Left lobe of liver (tissue), 2 donors: ENCODE results near the gene KIF26B. TPM values are rescaled to one million over a fixed set of nuclear protein-coding genes. Genes with fewer than 3 reads are reported as not detected.
"Not testable (repeated sequence)": the region's sequence is repeated elsewhere in the genome, so short reads cannot be mapped to it uniquely, and the experiment has no call there.

Source experiments
- ATAC-seq: fragments of 200-7000 bp; cut with Tn5 transposase; one replicate; pipeline ENCODE4 v1.9.1; 2020; ENCODE audit warnings: mild to moderate bottlenecking, moderate library complexity
- DNase-seq: peaks from one replicate; pipeline ENCODE4 v3.0.0-alpha.2; 2020; ENCODE audit warnings: low spot score
- total RNA-seq: library from RNA; stranded (reverse); gene quantifications from one replicate; pipeline ENCODE4 v1.2.1, GENCODE V29; 2021
- donor health status: DM: no; HTN: no; CAD: no; lungs with moderate emphysema.
- donor health status: DM: no; HTN: yes; CAD: no.

The KIF26B gene
- total RNA-seq, 1 donor from 2014 or later = 0.35 TPM

DNA sequence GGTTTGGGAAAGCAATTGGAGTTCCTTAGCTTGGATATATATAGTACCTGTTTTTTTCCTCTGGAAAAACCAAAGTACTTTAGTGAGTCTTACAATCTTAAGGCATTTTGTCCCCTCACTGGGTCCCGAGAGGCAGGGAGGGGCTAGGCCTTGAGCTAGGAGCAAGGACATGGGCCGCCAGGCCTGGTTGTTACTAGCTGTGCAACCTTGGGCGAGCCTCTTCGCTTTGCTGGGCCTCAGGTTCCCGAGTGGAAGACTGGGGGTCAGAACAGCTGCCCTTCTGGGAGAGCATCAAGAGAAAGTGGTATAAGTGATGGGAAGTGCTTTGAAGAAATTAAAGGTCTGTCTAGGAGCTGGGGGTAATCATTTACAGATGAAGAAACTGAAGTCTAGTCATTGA is 553.2 kb downstream of the KIF26B start:
- ATAC-seq = no peak

GRCh38 chr1:245710961-245711903 is 556.4 kb downstream of the KIF26B start:
- no peak for ATAC-seq
- DNase-seq = no peak

More for the DNA sequence above, 553.2 kb downstream of the KIF26B start:
- no peak for DNase-seq

GRCh38 chr1:245714027-245714426 is 559.2 kb downstream of the KIF26B start:
- ATAC-seq, DNase-seq: not testable (repeated sequence)

- no peak for DNase-seq
Measured at GRCh38 chr1:245715291-245715701, 560.5 kb downstream of the KIF26B start.

GRCh38 chr1:245715970-245716369 is 561.2 kb downstream of the KIF26B start:
- DNase-seq (no peak), ATAC-seq (no peak)

More at GRCh38 chr1:245715291-245715701, 560.5 kb downstream of the KIF26B start:
- no peak for ATAC-seq

- DNase-seq = no peak
- no peak for ATAC-seq
Measured at GRCh38 chr1:245716561-245716960, 561.8 kb downstream of the KIF26B start.

- no peak for ATAC-seq
- no peak for DNase-seq
Measured at GRCh38 chr1:245717611-245718010, 562.8 kb downstream of the KIF26B start.

GRCh38 chr1:245718123-245718522 is 563.3 kb downstream of the KIF26B start:
- DNase-seq = no peak
- ATAC-seq = no peak

DNA sequence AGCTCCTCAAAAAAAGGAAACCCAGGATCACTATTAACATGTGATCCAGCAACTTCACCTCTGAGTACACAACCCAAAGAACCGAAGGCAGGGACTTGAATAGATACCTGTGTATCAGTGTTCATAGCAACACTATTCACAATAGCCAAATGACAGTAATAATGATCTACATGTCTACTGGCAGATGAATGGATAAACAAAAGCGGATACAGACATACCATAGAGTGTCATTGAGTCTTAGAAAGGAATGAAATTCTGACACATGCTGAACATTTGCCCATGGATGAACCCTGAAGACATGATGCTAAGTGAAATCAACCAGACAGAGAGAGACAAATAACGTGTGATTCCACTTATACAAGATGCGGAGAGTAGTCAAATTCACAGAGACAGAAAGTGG is 564.2 kb downstream of the KIF26B start:
- no peak for ATAC-seq
- DNase-seq = no peak

GRCh38 chr1:245721488-245721887 is 566.7 kb downstream of the KIF26B start:
- DNase-seq = no peak
- no peak for ATAC-seq

GRCh38 chr1:245728035-245728434 is 573.2 kb downstream of the KIF26B start:
- ATAC-seq, DNase-seq: not testable (repeated sequence)

GRCh38 chr1:245730801-245731200 is 576.0 kb downstream of the KIF26B start:
- ATAC-seq = no peak

GRCh38 chr1:245740336-245740735 is 585.6 kb downstream of the KIF26B start:
- not testable (repeated sequence) for DNase-seq, ATAC-seq

More at GRCh38 chr1:245730801-245731200, 576.0 kb downstream of the KIF26B start:
- no peak for DNase-seq

DNA sequence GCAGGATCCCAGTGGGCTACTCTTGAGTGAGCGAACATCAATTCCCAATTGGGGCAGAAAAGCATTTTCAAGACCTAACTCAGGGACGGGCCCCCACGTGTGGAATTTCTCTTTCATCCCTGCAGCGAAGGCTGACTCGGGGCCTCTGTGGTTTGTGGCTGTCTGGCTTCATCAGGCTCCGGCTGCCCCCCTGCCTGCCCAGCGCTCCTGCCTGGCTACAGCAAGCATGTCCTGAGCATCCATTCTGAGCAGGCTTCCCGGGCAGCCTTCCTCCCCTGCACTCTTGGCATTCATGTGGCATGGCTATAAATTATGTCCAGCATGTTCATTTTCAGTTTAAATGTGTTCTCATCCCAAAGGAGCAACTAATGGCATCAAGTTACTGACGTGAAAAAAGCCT is 588.1 kb downstream of the KIF26B start:
- ATAC-seq = no peak

GRCh38 chr1:245748240-245748639 is 593.5 kb downstream of the KIF26B start:
- no peak for DNase-seq

More for the DNA sequence above, 588.1 kb downstream of the KIF26B start:
- no peak for DNase-seq

DNA sequence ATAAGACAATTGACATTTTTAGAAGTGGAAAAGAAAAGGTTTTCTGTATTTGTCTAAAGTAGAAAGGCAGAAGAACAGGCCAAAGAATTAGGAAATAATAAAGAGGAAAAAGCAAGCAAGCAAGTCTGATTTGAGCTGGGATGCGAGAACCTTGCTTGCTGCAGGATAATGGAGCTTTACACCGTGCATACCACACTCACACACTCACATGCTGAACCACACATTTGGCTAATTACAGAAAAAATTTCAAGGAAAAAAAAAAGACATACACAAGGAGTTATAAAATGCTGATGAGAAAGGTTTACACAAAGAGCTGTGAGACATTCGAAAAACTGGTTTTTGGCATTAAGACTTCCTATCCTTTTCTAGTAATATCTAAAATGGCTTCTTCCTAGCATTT is 593.9 kb downstream of the KIF26B start:
- DNase-seq (no peak), ATAC-seq (no peak)

More at GRCh38 chr1:245748240-245748639, 593.5 kb downstream of the KIF26B start:
- ATAC-seq = no peak

DNA sequence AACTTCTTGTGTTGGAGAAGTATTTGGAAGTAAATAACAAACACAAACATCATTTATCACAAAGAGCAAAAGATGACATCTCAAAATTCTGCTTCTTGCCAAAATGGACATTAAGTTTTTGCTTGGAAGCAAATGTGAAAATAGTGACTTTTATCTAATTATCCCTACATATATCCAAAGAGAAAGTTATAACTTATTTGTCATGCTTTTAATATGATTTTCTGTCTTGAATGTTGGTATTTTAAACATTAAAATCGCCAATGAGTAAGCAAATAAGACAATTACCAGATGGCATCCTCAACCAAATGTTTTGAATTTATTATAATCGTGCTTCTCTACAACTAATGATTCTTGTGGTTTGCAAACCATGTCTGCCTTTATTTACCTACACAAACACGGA is 594.3 kb downstream of the KIF26B start:
- no peak for ATAC-seq
- no peak for DNase-seq

DNA sequence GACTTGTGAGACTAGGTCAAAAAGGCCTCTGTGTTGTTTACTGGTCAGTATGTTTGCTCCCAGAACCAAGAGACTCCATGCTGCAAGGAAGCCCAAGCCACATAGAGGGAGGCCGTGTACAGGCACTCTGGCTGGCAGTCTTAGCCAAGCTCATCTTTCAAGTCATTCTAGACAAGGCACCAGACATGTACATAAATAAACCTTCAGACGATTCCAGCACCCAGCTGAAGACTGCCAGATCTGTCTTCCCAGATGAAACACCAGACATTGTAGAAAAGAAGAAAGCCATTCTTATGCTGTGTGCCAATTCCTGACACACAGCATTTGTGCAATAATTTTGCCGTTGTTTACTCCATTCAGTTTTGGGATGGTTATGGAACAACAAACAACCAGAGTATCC is 595.5 kb downstream of the KIF26B start:
- ATAC-seq (no peak), DNase-seq (no peak)

GRCh38 chr1:245751116-245751515 is 596.3 kb downstream of the KIF26B start:
- DNase-seq (no peak), ATAC-seq (no peak)

GRCh38 chr1:245751726-245752470 is 597.1 kb downstream of the KIF26B start:
- ATAC-seq (no peak), DNase-seq (no peak)

DNA sequence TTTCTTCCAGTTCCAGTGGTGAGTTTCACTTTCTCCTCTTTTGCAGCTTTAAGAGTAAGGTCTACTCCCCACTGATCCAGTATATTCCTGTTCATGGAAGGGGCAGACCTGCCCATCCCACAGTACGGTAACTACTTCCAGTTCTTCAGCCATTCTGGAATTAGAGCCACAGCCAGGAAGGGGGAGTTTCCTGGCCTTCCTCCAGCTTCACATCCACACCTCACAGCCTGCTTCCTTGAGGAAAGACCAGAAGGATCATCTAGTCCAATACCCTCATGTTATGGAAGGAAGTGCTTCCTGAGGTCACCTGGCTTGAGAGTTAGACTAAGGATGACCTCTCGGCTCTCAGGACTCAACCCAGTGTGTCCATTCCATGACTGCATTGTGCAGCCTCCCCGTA is 597.8 kb downstream of the KIF26B start:
- no peak for ATAC-seq
- no peak for DNase-seq

DNA sequence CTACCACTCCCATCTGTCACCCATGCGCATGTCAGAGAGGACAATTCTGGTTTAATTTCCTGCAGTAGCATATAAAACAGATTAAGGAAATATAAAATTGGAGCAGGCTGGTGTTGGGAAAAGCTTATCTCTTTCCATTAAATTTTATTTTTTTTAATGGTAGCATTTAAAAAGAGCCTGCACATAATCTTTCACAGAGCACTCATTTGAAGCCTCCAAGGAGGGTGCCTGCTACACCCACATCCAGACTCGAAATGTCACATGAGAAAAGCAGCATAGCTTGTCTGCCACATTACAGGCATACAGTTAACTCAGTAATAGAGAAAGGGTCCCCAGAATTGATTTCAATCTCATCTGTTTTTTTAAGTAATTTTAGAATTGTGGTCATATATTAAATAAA is 599.0 kb downstream of the KIF26B start:
- ATAC-seq = no peak
- no peak for DNase-seq
